A549 treated with CpdA at 1 μM for 4 hours (cell line): ENCODE measurements around the gene ALPK1. TPM values are rescaled to one million over a fixed set of nuclear protein-coding genes. Genes with fewer than 3 reads are reported as not detected.

Source experiments
- total RNA-seq: library from RNA; stranded (reverse); fragments of 200-300 nt; extraction: Qiagen RNA extraction; gene quantifications from 5 replicates; pipeline ENCODE4 v1.2.3, GENCODE V29; 2022; ENCODE audit warnings: low read depth

Gene ALPK1
- total RNA-seq = 1.8 to 3.9 TPM (median 2.7 TPM) in 5 replicates

DNA sequence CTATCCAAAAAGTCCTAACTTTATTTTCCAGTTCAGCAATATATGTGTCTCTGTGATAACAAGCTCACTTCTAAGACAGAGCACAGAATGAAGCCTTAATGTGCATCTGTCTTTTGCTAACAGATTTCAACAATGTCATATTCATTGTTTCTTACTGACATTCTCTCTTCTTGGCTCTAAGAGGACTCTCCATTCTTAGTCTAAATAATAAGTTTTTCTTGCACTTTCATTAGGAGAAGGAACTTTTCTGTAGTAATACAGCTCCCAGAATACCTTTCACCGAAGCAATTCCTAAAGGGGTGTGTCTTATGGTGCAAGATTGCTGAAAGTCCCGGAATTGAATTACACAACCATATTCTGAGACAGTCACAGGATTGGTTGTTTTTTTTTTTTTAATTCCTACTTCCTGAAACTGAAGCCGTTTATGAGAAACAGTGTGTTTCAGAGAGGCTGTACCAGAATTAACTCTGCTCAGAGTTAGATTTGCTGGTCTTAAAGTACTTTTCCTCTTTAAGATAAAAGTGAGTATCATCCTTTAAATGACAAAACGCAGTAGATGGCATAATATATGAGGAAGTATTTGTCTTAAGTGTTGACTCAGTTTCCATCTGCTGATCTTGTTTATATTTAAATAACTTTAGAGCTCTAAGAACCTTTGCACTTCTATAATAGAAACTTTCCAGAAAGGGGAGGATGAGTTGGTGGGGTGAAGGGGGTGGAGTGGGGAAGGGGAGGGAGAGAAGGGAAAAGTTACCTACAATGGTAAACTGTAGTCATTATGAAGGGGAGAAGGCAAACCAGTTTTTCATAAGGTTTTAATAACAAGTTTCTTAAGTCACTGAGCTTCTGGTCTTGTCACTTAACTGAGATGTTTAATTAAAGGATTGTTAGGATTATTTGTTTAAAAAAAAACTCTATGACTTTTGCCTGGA lies at the start of gene ALPK1:
TSS of gene ALPK1 (plus strand) at position 421 of the 932 bp plus-strand sequence.

Other genes with a start within 250 kb of the ALPK1 start
- gene FAM241A, start 151.9 kb upstream of the ALPK1 start, total RNA-seq = 0.74 to 1.1 TPM (median 0.95 TPM) in 5 replicates
- 12.0 to 18.5 TPM (median 13.0 TPM) in 5 replicates for gene AP1AR, start 65.6 kb upstream of the ALPK1 start, total RNA-seq
- 3.6 to 5.2 TPM (median 4.8 TPM) in 5 replicates for gene TIFA, start 11.5 kb upstream of the ALPK1 start, total RNA-seq
- gene NEUROG2, start 218.8 kb downstream of the ALPK1 start, total RNA-seq = not detected in 5 replicates